K562 treated with DMSO at 1 percent for 12 hours (cell line): ENCODE data around the gene TMEM89. TPM values are rescaled to one million over a fixed set of nuclear protein-coding genes. Genes with fewer than 3 reads are reported as not detected.

ENCODE experiments used
- total RNA-seq: library from RNA; unstranded; fragments of 300-600 nt; gene quantifications from 2 replicates; pipeline ENCODE4 v1.2.3, GENCODE V29; 2022; ENCODE audit not compliant: insufficient read depth

TMEM89 gene
- not detected in 2 replicates for total RNA-seq

GRCh38 chr3:48621461-48621869 is at the start of gene TMEM89:
Gene TMEM89, minus strand, starts transcription at chr3:48621769. Its CDS starts 13 bp downstream, at chr3:48621756.

GRCh38 chr3:48662753-48663488 is 41.4 kb upstream of the TMEM89 start, which contains the start of gene CELSR3:
Gene CELSR3, minus strand, starts transcription at chr3:48662886. Its CDS starts 252 bp downstream, at chr3:48662634.

GRCh38 chr3:48635222-48636021 is 13.9 kb upstream of the TMEM89 start, which contains the start of gene SLC26A6:
Gene SLC26A6, minus strand, starts transcription at chr3:48635461. Its CDS starts 68 bp downstream, at chr3:48635393.

GRCh38 chr3:48609088-48610005 is 12.2 kb downstream of the TMEM89 start, which contains the start of gene UQCRC1:
Gene UQCRC1, minus strand, starts transcription at chr3:48609646. Its CDS starts 26 bp downstream, at chr3:48609620.

GRCh38 chr3:48595075-48595525 is 26.5 kb downstream of the TMEM89 start, which contains the start of gene COL7A1:
Gene COL7A1, minus strand, starts transcription at chr3:48595329. Its CDS starts 170 bp downstream, at chr3:48595159.

Other genes with a start within 250 kb of the TMEM89 start
- gene FBXW12, start 249.6 kb downstream of the TMEM89 start, total RNA-seq, result not detected in 2 replicates
- 3.1 and 19.1 TPM in 2 replicates for gene PLXNB1, start 191.7 kb downstream of the TMEM89 start, total RNA-seq
- 10.2 and 11.5 TPM in 2 replicates for gene CCDC51, start 181.7 kb downstream of the TMEM89 start, total RNA-seq
- gene TMA7, start 181.5 kb downstream of the TMEM89 start, total RNA-seq, result 184 and 233 TPM in 2 replicates
- gene ATRIP, start 175.0 kb downstream of the TMEM89 start, total RNA-seq, result 4.0 and 6.0 TPM in 2 replicates
- gene SHISA5, start 117.6 kb downstream of the TMEM89 start, total RNA-seq, result 86.7 and 106 TPM in 2 replicates
- 5.8 and 9.7 TPM in 2 replicates for gene PFKFB4, start 65.0 kb downstream of the TMEM89 start, total RNA-seq
- gene UCN2, start 58.0 kb downstream of the TMEM89 start, total RNA-seq, result not detected in 2 replicates
- 3.9 and 4.3 TPM in 2 replicates for gene COL7A1, start 26.4 kb downstream of the TMEM89 start, total RNA-seq
- 312 and 325 TPM in 2 replicates for gene UQCRC1, start 12.1 kb downstream of the TMEM89 start, total RNA-seq
- gene SLC26A6, start 13.7 kb upstream of the TMEM89 start, total RNA-seq, result 15.4 and 27.2 TPM in 2 replicates
- 1.1 and 1.6 TPM in 2 replicates for gene CELSR3, start 41.1 kb upstream of the TMEM89 start, total RNA-seq
- 11.4 and 21.2 TPM in 2 replicates for gene NCKIPSD, start 64.1 kb upstream of the TMEM89 start, total RNA-seq
- 48.6 and 60.0 TPM in 2 replicates for gene IP6K2, start 95.5 kb upstream of the TMEM89 start, total RNA-seq
- gene PRKAR2A, start 226.1 kb upstream of the TMEM89 start, total RNA-seq, result 16.2 and 51.3 TPM in 2 replicates